Uterus (tissue), 2 donors: ENCODE results near the gene NUP153.

Source experiments
- POLR2A ChIP-seq, 2 donors: fragments of 450-650 bp; IDR thresholded peaks; one replicate each; pipeline ENCODE4 v1.6.1; 2016; ENCODE audit warnings: antibody characterized with exemption in 2 of 2, mild to moderate bottlenecking in 1 of 2, moderate library complexity in 1 of 2
- TF ChIP-seq, protein P1 (sequence below), 4 experiments: fragments of 200-600 bp in 2 of 4; fragments of 450-650 bp in 2 of 4; sonication (generic) in 2 of 4; IDR thresholded peaks; one replicate each; pipeline ENCODE4 v1.5.1; 2016 to 2019; ENCODE audit warnings: antibody characterized with exemption in 4 of 4, mild to moderate bottlenecking in 2 of 4, moderate library complexity in 1 of 4

DNA sequence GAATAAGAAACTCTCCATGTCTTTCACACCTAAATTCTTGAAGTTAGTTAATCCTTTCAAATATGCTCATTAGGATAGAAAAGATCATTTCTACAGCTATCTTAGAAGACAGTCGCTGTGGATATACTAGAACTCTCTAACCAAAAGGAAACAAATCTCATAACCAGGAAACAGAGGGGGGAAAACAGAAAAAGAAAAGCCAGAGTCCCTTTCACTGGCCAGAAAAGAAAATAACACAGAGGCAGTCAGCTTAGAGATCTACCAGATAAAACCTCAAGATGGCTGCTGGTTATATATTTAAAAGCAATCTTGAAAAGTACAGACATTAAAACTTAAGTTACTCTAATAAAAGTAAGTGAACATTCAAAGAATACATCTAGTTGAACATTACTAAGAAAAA lies 19.6 kb downstream of the NUP153 start:
- TF ChIP-seq, protein P1, sequence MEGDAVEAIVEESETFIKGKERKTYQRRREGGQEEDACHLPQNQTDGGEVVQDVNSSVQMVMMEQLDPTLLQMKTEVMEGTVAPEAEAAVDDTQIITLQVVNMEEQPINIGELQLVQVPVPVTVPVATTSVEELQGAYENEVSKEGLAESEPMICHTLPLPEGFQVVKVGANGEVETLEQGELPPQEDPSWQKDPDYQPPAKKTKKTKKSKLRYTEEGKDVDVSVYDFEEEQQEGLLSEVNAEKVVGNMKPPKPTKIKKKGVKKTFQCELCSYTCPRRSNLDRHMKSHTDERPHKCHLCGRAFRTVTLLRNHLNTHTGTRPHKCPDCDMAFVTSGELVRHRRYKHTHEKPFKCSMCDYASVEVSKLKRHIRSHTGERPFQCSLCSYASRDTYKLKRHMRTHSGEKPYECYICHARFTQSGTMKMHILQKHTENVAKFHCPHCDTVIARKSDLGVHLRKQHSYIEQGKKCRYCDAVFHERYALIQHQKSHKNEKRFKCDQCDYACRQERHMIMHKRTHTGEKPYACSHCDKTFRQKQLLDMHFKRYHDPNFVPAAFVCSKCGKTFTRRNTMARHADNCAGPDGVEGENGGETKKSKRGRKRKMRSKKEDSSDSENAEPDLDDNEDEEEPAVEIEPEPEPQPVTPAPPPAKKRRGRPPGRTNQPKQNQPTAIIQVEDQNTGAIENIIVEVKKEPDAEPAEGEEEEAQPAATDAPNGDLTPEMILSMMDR (IDR thresholded peaks at IDR 0.05): no peak
- no peak for TF ChIP-seq POLR2A (IDR thresholded peaks at IDR 0.05)
